ENCODE data around the gene TMEM150A.
A peak's percentile ranks its signal among the peaks of the same experiment; 100 is the strongest.

TMEM150A gene

GRCh38 chr2:85553184-85553583, 49.3 kb downstream of the TMEM150A start:
- Mint-ChIP-seq H3K4me3 (no peak overlapping the region), H3K9me3 (no peaks in the 10 kb centered on the region), H3K36me3 (ENCODE audit: low read depth) (peaks cover 62% of the 10 kb centered on the region), H3K27ac (no peak overlapping the region), H3K4me1 (peaks cover 13% of the 10 kb centered on the region), H3K27me3 (ENCODE audit: low read depth) (no peaks in the 10 kb centered on the region)
- TF ChIP-seq, protein P1, sequence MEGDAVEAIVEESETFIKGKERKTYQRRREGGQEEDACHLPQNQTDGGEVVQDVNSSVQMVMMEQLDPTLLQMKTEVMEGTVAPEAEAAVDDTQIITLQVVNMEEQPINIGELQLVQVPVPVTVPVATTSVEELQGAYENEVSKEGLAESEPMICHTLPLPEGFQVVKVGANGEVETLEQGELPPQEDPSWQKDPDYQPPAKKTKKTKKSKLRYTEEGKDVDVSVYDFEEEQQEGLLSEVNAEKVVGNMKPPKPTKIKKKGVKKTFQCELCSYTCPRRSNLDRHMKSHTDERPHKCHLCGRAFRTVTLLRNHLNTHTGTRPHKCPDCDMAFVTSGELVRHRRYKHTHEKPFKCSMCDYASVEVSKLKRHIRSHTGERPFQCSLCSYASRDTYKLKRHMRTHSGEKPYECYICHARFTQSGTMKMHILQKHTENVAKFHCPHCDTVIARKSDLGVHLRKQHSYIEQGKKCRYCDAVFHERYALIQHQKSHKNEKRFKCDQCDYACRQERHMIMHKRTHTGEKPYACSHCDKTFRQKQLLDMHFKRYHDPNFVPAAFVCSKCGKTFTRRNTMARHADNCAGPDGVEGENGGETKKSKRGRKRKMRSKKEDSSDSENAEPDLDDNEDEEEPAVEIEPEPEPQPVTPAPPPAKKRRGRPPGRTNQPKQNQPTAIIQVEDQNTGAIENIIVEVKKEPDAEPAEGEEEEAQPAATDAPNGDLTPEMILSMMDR (IDR thresholded peaks at IDR 0.05; ENCODE audit: unreplicated experiment in 3 of 3): no peak

GRCh38 chr2:85551698-85552678, 50.5 kb downstream of the TMEM150A start:
- Mint-ChIP-seq H3K9me3 (no peaks in the 10 kb centered on the region), H3K27ac (peak overlapping the region; percentile 22 to 56 (median 22)), H3K36me3 (ENCODE audit: low read depth) (peaks cover 69% of the 10 kb centered on the region), H3K4me3 (no peak overlapping the region), H3K27me3 (ENCODE audit: low read depth) (no peaks in the 10 kb centered on the region), H3K4me1 (peaks cover 17% of the 10 kb centered on the region)
- TF ChIP-seq, protein P1 (IDR thresholded peaks at IDR 0.05; ENCODE audit: unreplicated experiment in 3 of 3): peak; percentile 89 to 96 (median 89)

GRCh38 chr2:85550486-85550885, 52.0 kb downstream of the TMEM150A start:
- H3K4me1 Mint-ChIP-seq: peaks cover 17% of the 10 kb centered on the region
- H3K27ac Mint-ChIP-seq: peak overlapping the region in 2 of 3 experiments; percentile 65 to 77
- peaks cover 73% of the 10 kb centered on the region for H3K36me3 Mint-ChIP-seq (ENCODE audit: low read depth)
- TF ChIP-seq, protein P1 (IDR thresholded peaks at IDR 0.05; ENCODE audit: unreplicated experiment in 3 of 3): no peak
- no peaks in the 10 kb centered on the region for H3K9me3 Mint-ChIP-seq
- no peak overlapping the region for H3K4me3 Mint-ChIP-seq
- H3K27me3 Mint-ChIP-seq (ENCODE audit: low read depth): no peaks in the 10 kb centered on the region

DNA sequence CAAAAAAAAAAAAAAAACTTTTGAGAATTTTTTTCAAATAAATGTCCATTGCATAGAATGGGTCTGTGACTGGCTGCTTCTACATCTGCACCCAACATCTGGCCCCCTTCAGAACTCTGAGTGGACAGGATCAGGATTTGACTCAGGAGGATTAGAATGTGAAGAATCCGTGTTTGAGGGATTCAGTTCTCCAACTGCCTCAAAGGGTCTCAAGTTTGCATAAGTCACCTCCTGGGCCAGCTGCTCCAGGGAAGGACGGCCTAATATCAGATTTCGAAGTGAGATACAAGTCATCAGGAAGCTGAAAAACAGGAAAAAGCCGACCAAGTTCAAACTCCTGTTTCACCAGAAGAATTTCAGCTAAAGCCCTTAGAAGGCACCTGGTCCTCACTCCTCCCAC, 52.7 kb downstream of the TMEM150A start:
- Mint-ChIP-seq H3K36me3 (ENCODE audit: low read depth) (peaks cover 77% of the 10 kb centered on the region), H3K27me3 (ENCODE audit: low read depth) (no peaks in the 10 kb centered on the region), H3K4me3 (no peak overlapping the region), H3K27ac (peak overlapping the region; percentile 53 to 77 (median 65)), H3K9me3 (no peaks in the 10 kb centered on the region), H3K4me1 (peaks cover 17% of the 10 kb centered on the region)
- TF ChIP-seq, protein P1 (IDR thresholded peaks at IDR 0.05; ENCODE audit: unreplicated experiment in 3 of 3): no peak

GRCh38 chr2:85549095-85549494, 53.4 kb downstream of the TMEM150A start:
- Mint-ChIP-seq H3K27ac (peak overlapping the region in 1 of 3 experiments; percentile 77), H3K36me3 (ENCODE audit: low read depth) (peaks cover 75% of the 10 kb centered on the region), H3K27me3 (ENCODE audit: low read depth) (no peaks in the 10 kb centered on the region), H3K9me3 (no peaks in the 10 kb centered on the region), H3K4me1 (peaks cover 22% of the 10 kb centered on the region), H3K4me3 (no peak overlapping the region)
- TF ChIP-seq, protein P1 (IDR thresholded peaks at IDR 0.05; ENCODE audit: unreplicated experiment in 3 of 3): no peak

GRCh38 chr2:85548608-85548900, 53.9 kb downstream of the TMEM150A start:
- TF ChIP-seq, protein P1 (IDR thresholded peaks at IDR 0.05; ENCODE audit: unreplicated experiment in 3 of 3): no peak
- peaks cover 26% of the 10 kb centered on the region for H3K4me1 Mint-ChIP-seq
- peak overlapping the region; percentile 37 to 77 (median 73) for H3K27ac Mint-ChIP-seq
- no peaks in the 10 kb centered on the region for H3K9me3 Mint-ChIP-seq
- peaks cover 76% of the 10 kb centered on the region for H3K36me3 Mint-ChIP-seq (ENCODE audit: low read depth)
- no peaks in the 10 kb centered on the region for H3K27me3 Mint-ChIP-seq (ENCODE audit: low read depth)
- no peak overlapping the region for H3K4me3 Mint-ChIP-seq

All from nephron (organoid).